Fibroblast of villous mesenchyme (primary cell): Measurements from ENCODE around the gene SERPINI2. TPM values are rescaled to one million over a fixed set of nuclear protein-coding genes. Genes with fewer than 3 reads are reported as not detected.

Experiments
- DNase-seq: peaks from one replicate; pipeline ENCODE4 v3.0.0-alpha.2; 2010; ENCODE audit warnings: low read depth
- H3K4me3 ChIP-seq: 2 replicates; pipeline ENCODE4 v1.5.1; 2011; ENCODE audit warnings: low read depth, mild to moderate bottlenecking, low read length
- total RNA-seq: library from RNA; depleted of rRNA; stranded (reverse); fragments of >200 nt; gene quantifications from 2 replicates; pipeline ENCODE4 v1.2.3, GENCODE V29; 2012
- TF ChIP-seq, protein P1 (sequence below): IDR thresholded peaks from 2 replicates; pipeline ENCODE4 v1.5.1; 2012; ENCODE audit warnings: low read depth, mild to moderate bottlenecking, low read length; ENCODE audit not compliant: insufficient read depth

Gene SERPINI2
- total RNA-seq, 1 donor = not detected

DNA sequence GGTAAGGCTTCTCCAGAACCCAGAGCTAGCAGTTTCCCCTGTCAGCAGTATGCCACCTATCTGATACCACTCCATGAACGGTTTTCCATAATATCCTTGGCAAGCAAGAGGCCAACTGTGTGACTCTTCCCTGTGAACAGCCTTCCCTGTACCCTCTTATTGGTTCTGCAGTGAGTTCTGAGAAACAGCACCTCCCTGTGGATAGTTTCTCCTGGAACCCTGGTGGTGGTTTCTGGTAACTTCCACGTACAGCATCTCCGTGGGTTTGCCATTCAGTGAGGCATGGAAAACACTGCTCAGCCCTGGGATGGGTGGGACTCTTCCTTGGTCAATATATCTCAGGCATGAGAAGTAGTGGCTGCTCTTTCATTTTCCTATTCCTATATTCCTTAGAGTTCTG is 19.4 kb upstream of the SERPINI2 start:
- H3K4me3 ChIP-seq = no peak overlapping the region
- DNase-seq = no peak
- TF ChIP-seq, protein P1, sequence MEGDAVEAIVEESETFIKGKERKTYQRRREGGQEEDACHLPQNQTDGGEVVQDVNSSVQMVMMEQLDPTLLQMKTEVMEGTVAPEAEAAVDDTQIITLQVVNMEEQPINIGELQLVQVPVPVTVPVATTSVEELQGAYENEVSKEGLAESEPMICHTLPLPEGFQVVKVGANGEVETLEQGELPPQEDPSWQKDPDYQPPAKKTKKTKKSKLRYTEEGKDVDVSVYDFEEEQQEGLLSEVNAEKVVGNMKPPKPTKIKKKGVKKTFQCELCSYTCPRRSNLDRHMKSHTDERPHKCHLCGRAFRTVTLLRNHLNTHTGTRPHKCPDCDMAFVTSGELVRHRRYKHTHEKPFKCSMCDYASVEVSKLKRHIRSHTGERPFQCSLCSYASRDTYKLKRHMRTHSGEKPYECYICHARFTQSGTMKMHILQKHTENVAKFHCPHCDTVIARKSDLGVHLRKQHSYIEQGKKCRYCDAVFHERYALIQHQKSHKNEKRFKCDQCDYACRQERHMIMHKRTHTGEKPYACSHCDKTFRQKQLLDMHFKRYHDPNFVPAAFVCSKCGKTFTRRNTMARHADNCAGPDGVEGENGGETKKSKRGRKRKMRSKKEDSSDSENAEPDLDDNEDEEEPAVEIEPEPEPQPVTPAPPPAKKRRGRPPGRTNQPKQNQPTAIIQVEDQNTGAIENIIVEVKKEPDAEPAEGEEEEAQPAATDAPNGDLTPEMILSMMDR = no peak

DNA sequence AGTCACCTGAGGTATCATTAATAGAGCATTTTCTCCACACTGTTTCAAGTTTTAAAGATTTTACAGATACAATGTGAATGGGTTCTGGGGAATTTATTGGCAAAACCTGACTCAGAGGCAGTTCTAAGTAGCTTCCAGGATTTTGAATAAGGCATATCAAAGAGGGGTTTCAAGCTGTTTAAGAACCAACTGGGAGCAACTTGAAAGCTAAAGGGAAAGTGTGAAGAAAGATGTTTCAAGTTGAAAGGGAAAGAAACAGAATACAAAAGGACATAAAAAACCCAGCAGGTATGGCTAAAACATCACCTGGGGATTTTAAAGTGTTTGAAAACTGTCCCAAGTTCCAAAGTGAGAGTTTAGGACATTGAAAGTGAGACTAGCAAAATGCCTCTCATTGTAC is 17.8 kb upstream of the SERPINI2 start:
- no peak overlapping the region for H3K4me3 ChIP-seq
- TF ChIP-seq, protein P1 = no peak
- no peak for DNase-seq

DNA sequence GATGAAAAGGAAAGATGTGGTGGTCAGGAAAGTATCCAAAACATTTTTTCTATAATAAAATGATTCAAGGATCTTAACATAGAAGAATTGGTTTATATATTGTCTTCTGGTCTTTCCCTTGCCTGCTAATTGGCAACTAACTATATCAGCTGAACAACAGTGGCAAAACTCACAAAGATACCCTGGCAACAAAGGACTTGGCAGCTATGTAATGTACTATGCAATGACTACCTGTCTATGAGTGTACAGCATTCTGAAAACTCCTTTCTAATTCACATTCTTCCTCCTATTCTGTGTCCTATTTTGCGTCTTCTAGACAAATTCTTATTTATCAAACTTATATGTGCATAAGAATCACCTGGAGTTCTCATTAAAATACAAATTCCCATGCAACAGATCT is 15.7 kb upstream of the SERPINI2 start:
- no peak overlapping the region for H3K4me3 ChIP-seq
- no peak for DNase-seq
- TF ChIP-seq, protein P1 = no peak

DNA sequence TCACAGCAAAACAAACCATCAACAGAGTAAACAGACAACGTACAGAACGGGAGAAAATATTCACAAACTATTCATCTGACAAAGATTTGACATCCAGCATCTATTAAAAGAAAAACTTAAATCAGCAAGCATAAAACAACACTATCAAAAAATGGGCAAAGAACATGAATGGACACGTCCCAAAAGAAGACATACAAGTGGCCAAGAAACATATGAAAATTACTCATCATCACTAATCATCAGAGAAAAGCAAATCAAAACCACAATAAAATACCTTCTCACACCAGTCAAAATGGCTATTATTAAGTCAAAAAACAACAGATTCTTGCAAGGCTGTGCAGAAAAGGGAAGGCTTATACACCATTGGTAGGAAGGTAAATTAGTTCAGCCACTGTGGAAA is 13.7 kb upstream of the SERPINI2 start:
- no peak overlapping the region for H3K4me3 ChIP-seq
- TF ChIP-seq, protein P1 = no peak
- no peak for DNase-seq

DNA sequence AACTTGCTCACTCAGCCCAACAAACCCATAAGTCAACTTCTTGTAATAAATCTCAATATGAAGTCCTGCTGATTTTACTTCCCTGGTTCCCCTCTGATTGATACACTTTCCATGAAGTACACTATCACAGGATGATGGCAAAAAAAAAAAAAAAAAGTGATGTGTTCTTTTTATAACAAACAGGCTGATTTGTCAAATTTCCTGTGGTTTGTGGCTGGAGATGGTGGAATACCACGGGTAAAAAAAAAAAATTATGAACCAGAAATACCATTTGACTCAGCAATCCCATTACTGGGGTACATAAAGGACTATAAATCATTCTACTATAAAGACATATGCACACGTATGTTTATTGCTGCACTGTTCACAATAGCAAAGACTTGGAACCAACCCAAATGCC is 10.7 kb upstream of the SERPINI2 start:
- TF ChIP-seq, protein P1 = no peak
- DNase-seq = no peak
- H3K4me3 ChIP-seq = no peak overlapping the region

DNA sequence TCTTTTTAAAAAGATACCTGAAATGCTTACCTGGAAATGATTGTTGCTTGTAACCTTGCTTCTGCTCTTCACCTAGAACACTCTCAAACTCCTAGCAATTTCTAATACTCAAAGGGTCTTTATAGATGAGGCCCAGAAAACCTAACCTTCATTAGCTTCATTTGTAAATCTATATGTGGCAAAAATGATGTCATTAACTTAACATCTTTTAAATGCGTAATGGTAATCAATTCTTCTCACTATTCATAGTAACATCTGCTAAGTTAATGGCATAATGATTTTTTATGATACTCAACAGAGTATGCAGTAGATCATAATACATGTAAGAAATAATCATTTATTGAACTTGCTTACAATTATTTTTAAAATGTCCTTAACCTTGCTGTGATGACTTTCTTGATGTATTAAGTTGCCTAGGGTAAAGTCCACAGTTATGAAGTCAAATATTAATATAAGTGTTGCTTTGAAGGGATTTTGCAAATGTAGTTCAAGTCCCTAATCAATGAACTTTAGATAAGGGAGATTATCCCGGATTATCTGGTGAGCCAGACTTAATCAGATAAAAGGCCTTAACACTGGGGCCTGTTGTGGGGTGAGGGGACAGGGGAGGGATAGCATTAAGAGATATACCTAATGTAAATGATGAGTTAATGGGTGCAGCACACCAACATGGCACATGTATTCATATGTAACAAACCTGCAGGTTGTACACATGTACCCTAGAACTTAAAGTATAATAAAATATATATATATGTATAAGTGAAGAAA is 10.1 kb upstream of the SERPINI2 start:
- no peak overlapping the region for H3K4me3 ChIP-seq
- TF ChIP-seq, protein P1 = no peak
- no peak for DNase-seq

DNA sequence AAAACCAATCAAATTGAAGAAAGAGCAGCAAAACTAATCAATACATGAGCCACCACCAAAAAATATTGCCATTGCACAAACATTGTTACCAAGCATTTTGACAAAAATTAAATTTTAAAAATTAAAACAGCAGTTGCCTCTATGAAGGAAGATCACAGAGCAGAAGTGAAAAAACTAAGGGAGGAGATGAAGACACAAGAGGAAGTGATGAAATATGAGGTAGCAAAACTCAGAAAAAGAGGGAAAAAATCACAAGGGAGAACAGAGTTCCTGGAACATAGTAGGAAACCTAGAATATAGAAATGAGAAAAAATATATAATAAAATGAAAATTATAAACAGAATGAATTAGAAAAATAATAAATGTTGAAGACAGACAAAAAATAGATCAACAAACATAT is 7.3 kb upstream of the SERPINI2 start:
- no peak for DNase-seq
- TF ChIP-seq, protein P1 = no peak

More for the DNA sequence above, 7.3 kb upstream of the SERPINI2 start:
- H3K4me3 ChIP-seq = no peak overlapping the region
